OCI-LY3 (cell line): ENCODE data around the gene CYP17A1.
"Not testable (repeated sequence)": the region's sequence is repeated elsewhere in the genome, so short reads cannot be mapped to it uniquely, and the experiment has no call there.

ENCODE experiments used
- EZH2phosphoT487 ChIP-seq: fragments of 200-600 bp; shearing (Covaris generic); IDR thresholded peaks from 2 replicates; pipeline ENCODE4 v1.6.1; 2018; ENCODE audit warnings: antibody characterized with exemption, mixed run types, low read depth
- TF ChIP-seq, protein P1 (sequence below): fragments of 200-600, 300-600 bp; sonication (generic); IDR thresholded peaks from 2 replicates; pipeline ENCODE4 v1.5.1; 2014; ENCODE audit warnings: antibody characterized with exemption, low read length, low read depth

GRCh38 chr10:102820008-102820407 lies 17.2 kb downstream of the CYP17A1 start:
- TF ChIP-seq, protein P1, sequence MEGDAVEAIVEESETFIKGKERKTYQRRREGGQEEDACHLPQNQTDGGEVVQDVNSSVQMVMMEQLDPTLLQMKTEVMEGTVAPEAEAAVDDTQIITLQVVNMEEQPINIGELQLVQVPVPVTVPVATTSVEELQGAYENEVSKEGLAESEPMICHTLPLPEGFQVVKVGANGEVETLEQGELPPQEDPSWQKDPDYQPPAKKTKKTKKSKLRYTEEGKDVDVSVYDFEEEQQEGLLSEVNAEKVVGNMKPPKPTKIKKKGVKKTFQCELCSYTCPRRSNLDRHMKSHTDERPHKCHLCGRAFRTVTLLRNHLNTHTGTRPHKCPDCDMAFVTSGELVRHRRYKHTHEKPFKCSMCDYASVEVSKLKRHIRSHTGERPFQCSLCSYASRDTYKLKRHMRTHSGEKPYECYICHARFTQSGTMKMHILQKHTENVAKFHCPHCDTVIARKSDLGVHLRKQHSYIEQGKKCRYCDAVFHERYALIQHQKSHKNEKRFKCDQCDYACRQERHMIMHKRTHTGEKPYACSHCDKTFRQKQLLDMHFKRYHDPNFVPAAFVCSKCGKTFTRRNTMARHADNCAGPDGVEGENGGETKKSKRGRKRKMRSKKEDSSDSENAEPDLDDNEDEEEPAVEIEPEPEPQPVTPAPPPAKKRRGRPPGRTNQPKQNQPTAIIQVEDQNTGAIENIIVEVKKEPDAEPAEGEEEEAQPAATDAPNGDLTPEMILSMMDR: not testable (repeated sequence)
- not testable (repeated sequence) for TF ChIP-seq EZH2phosphoT487
